GF-D8 (cell line): ENCODE results near the gene PTGR3.

Experiments used
- DNase-seq: peaks from one replicate; lab custom pipeline; 2025; lab: John Stamatoyannopoulos, UW

Gene PTGR3

GRCh38 chr18:75209129-75209950, at the start of gene PTGR3:
Gene PTGR3 (minus strand): TSS chr18:75209139. CDS start chr18:75209058, 81 bp downstream.
- peak; percentile 93 for DNase-seq

- no peak for DNase-seq
Measured at GRCh38 chr18:75257605-75258004, 48.7 kb upstream of the PTGR3 start.

GRCh38 chr18:75256376-75256775, 47.4 kb upstream of the PTGR3 start:
- DNase-seq, result no peak

GRCh38 chr18:75255094-75255493, 46.2 kb upstream of the PTGR3 start:
- no peak for DNase-seq

GRCh38 chr18:75253784-75254183, 44.8 kb upstream of the PTGR3 start:
- DNase-seq, result no peak

- no peak for DNase-seq
Measured at GRCh38 chr18:75253043-75253442, 44.1 kb upstream of the PTGR3 start.

- no peak for DNase-seq
Measured at GRCh38 chr18:75252136-75252535, 43.2 kb upstream of the PTGR3 start.

GRCh38 chr18:75251466-75251865, 42.5 kb upstream of the PTGR3 start:
- DNase-seq, result no peak

- DNase-seq, result no peak
Measured at GRCh38 chr18:75250471-75250821, 41.5 kb upstream of the PTGR3 start.

GRCh38 chr18:75249672-75250470, 40.9 kb upstream of the PTGR3 start:
- no peak for DNase-seq

- DNase-seq, result no peak
Measured at GRCh38 chr18:75249175-75249518, 40.2 kb upstream of the PTGR3 start.

- no peak for DNase-seq
Measured at GRCh38 chr18:75248426-75249174, 39.7 kb upstream of the PTGR3 start.

- peak; percentile 44 for DNase-seq
Measured at GRCh38 chr18:75247611-75248421, 38.9 kb upstream of the PTGR3 start.

GRCh38 chr18:75246721-75247610, 38.0 kb upstream of the PTGR3 start:
- DNase-seq, result peak; percentile 44

- no peak for DNase-seq
Measured at GRCh38 chr18:75244351-75245313, 35.7 kb upstream of the PTGR3 start.

GRCh38 chr18:75241705-75242104, 32.8 kb upstream of the PTGR3 start:
- DNase-seq, result no peak

- DNase-seq, result no peak
Measured at GRCh38 chr18:75240433-75240832, 31.5 kb upstream of the PTGR3 start.

- DNase-seq, result no peak
Measured at GRCh38 chr18:75238786-75239185, 29.8 kb upstream of the PTGR3 start.

GRCh38 chr18:75238100-75238499, 29.2 kb upstream of the PTGR3 start:
- DNase-seq, result no peak

- no peak for DNase-seq
Measured at GRCh38 chr18:75235896-75236295, 27.0 kb upstream of the PTGR3 start.
